Endothelial cell of umbilical vein (primary cell): ENCODE data around the gene USP7. TPM values are rescaled to one million over a fixed set of nuclear protein-coding genes. Genes with fewer than 3 reads are reported as not detected.

ENCODE experiments used
- BruUV-seq: library from RNA; stranded (reverse); fragments of 400-500 nt; replicated peaks from 2 replicates; lab custom pipeline; 2021; lab: Mats Ljungman, UMichigan
- CTCF ChIA-PET: fragments of 300-600, 350-600 bp; sonication (Branson Sonifier 250); formaldehyde crosslinking; loops from one replicate; lab custom pipeline; 2021; ENCODE audit warnings: antibody characterized with exemption, inconsistent platforms; lab: Charles Lee
- POLR2A ChIA-PET: fragments of 300-600, 350-600 bp; sonication (Branson Sonifier 250); formaldehyde crosslinking; loops from one replicate; lab custom pipeline; 2021; ENCODE audit warnings: antibody characterized with exemption, inconsistent platforms; lab: Charles Lee
- DNase-seq: peaks from one replicate; pipeline ENCODE4 v3.0.0-alpha.2; 2011; ENCODE audit warnings: low read depth, low spot score
- FAIRE-seq: peaks from 2 replicates; lab custom pipeline; 2011; peaks lifted over from hg19 to GRCh38; lab: Jason Lieb, UNC
- H2AFZ ChIP-seq: 2 replicates; pipeline ENCODE4 v1.6.0; 2012; ENCODE audit warnings: low read depth, low read length, control low read depth, inconsistent platforms
- H3K27ac ChIP-seq: 2 replicates; pipeline ENCODE4 v1.5.1; 2011; ENCODE audit warnings: low read depth, mild to moderate bottlenecking, control low read depth, low read length, moderate library complexity; ENCODE audit not compliant: insufficient read depth
- H3K27me3 ChIP-seq, 2 experiments: 2 replicates each; pipeline versions ENCODE4 v1.6.0 to v1.6.1; 2011; ENCODE audit warnings: low read length in 2 of 2, mixed read lengths in 1 of 2; ENCODE audit not compliant: control insufficient read depth in 2 of 2, insufficient read depth in 2 of 2
- H3K36me3 ChIP-seq, 2 experiments: 2 replicates in 1 of 2; 3 replicates in 1 of 2; pipeline ENCODE4 v1.5.1; 2011; ENCODE audit warnings: low read length in 2 of 2, mild to moderate bottlenecking in 1 of 2, moderate library complexity in 1 of 2; ENCODE audit not compliant: control insufficient read depth in 2 of 2, insufficient read depth in 2 of 2; ENCODE audit errors: extremely low read depth in 1 of 2
- H3K4me1 ChIP-seq: 3 replicates; pipeline ENCODE4 v1.5.1; 2011; ENCODE audit warnings: mild to moderate bottlenecking, low read length; ENCODE audit not compliant: control insufficient read depth, insufficient read depth; ENCODE audit errors: extremely low read depth
- H3K4me2 ChIP-seq: 2 replicates; pipeline ENCODE4 v1.6.1; 2011; ENCODE audit warnings: low read length, control low read depth, mixed read lengths; ENCODE audit not compliant: insufficient read depth
- H3K4me3 ChIP-seq, 3 experiments: fragments of 200-600 bp in 1 of 3; sonication (generic), shearing (Covaris generic) in 1 of 3; replicated peaks in 1 of 3; 2 replicates each; pipeline ENCODE4 v1.5.1; 2011 to 2016; ENCODE audit warnings: control low read depth in 3 of 3, low read length in 3 of 3, mild to moderate bottlenecking in 2 of 3, inconsistent platforms in 1 of 3, low read depth in 1 of 3, moderate library complexity in 1 of 3; ENCODE audit not compliant: insufficient read depth in 1 of 3
- H3K79me2 ChIP-seq: 2 replicates; pipeline ENCODE4 v1.6.0; 2012; ENCODE audit warnings: low read length, inconsistent platforms; ENCODE audit not compliant: control insufficient read depth, insufficient read depth
- H3K9ac ChIP-seq: replicated peaks from 2 replicates; pipeline ENCODE3; 2011; ENCODE audit warnings: low read length, control low read depth; ENCODE audit not compliant: insufficient read depth; ENCODE audit errors: extremely low read depth
- H3K9me1 ChIP-seq: replicated peaks from 3 replicates; pipeline ENCODE4 v1.6.0; 2011; ENCODE audit warnings: mild to moderate bottlenecking, low read length; ENCODE audit not compliant: control insufficient read depth, insufficient read depth; ENCODE audit errors: extremely low read depth
- H3K9me3 ChIP-seq: replicated peaks from 2 replicates; pipeline ENCODE4 v1.5.1; 2012; ENCODE audit warnings: low read length, inconsistent platforms; ENCODE audit not compliant: control insufficient read depth, insufficient read depth
- H4K20me1 ChIP-seq: replicated peaks from 2 replicates; pipeline ENCODE3; 2011; ENCODE audit warnings: mild to moderate bottlenecking, low read length; ENCODE audit not compliant: control insufficient read depth, insufficient read depth; ENCODE audit errors: extremely low read depth
- CTCF ChIP-seq, 2 donors: IDR thresholded peaks; 1 replicate in 1 of 2; 2 replicates in 1 of 2; pipeline ENCODE4 v1.5.1; 2011; ENCODE audit warnings: low read length in 2 of 2, mild to moderate bottlenecking in 2 of 2, moderate library complexity in 2 of 2, control low read depth in 1 of 2, inconsistent platforms in 1 of 2, low read depth in 1 of 2; ENCODE audit not compliant: insufficient read depth in 1 of 2; ENCODE audit errors: extremely low read depth in 1 of 2
- EZH2 ChIP-seq: IDR thresholded peaks from 2 replicates; pipeline ENCODE4 v1.6.1; 2012; ENCODE audit warnings: borderline replicate concordance, low read depth, mild to moderate bottlenecking, moderate library complexity, low read length, inconsistent platforms; ENCODE audit not compliant: severe bottlenecking
- FOS ChIP-seq: IDR thresholded peaks from 2 replicates; pipeline ENCODE4 v1.6.1; 2011; ENCODE audit warnings: mild to moderate bottlenecking, low read length, moderate library complexity, borderline replicate concordance; ENCODE audit not compliant: insufficient read depth
- GATA2 ChIP-seq: IDR thresholded peaks from 2 replicates; pipeline ENCODE4 v1.7.0; 2011; ENCODE audit warnings: low read depth, mild to moderate bottlenecking, moderate library complexity, mixed read lengths, low read length; ENCODE audit not compliant: insufficient read length, insufficient read depth
- JUN ChIP-seq: IDR thresholded peaks from 2 replicates; pipeline ENCODE4 v1.6.1; 2011; ENCODE audit warnings: borderline replicate concordance, low read depth; ENCODE audit not compliant: insufficient read length, insufficient read depth
- MAX ChIP-seq: IDR thresholded peaks from 2 replicates; pipeline ENCODE4 v1.6.1; 2011; ENCODE audit not compliant: insufficient read depth, insufficient read length
- MYC ChIP-seq: IDR thresholded peaks from one replicate; pipeline ENCODE4 v1.6.1; 2011; ENCODE audit warnings: mild to moderate bottlenecking, low read depth, low read length
- POLR2AphosphoS5 ChIP-seq: IDR thresholded peaks from 2 replicates; pipeline ENCODE4 v1.6.1; 2012; ENCODE audit warnings: low read depth, mild to moderate bottlenecking, control low read depth, low read length, moderate library complexity; ENCODE audit not compliant: insufficient read depth
- dilution Hi-C: fragments of 300-500 bp; cut with MboI; formaldehyde crosslinking; loops from one replicate; pipeline ENCODE4 v1.15.0; 2019; ENCODE audit warnings: low sequenced_read_pairs; ENCODE audit not compliant: extremely low pct_ligation_motif_present
- intact Hi-C: fragments of 100-400 bp; cut with micrococcal nuclease; formaldehyde crosslinking; loops from one replicate; pipeline ENCODE4 v1.10.0; 2022
- polyA plus RNA-seq, 4 experiments: library from polyadenylated mRNA; depleted of rRNA in 3 of 4; stranded (reverse) in 3 of 4; unstranded in 1 of 4; fragments of >200 nt; gene quantifications; 2 replicates each; pipeline versions ENCODE4 v1.2.1 to v1.2.3, GENCODE V29; 2011 to 2012; ENCODE audit warnings: missing spikeins in 1 of 4
- total RNA-seq: library from RNA; stranded (reverse); gene quantifications from 2 replicates; pipeline ENCODE4 v1.2.3, GENCODE V29; 2021

Gene USP7
- total and polyA plus RNA-seq, 2 donors (not counting 3 experiments of a cell fraction or from before 2014, with no cell fraction given): 17.7 to 130 TPM

- H3K79me2 ChIP-seq: peaks cover 7% of the 10 kb centered on the region
- H4K20me1 ChIP-seq: no peaks in the 10 kb centered on the region
- intact Hi-C loops (loop anchor here (5.0 kb wide), 2 partner anchors 185 to 1275 kb away; partner anchors contain the start of genes GRIN2A and HAPSTR1), dilution Hi-C loops (no loop called here)
- H3K27me3 ChIP-seq: no peaks in the 10 kb centered on the region
- peaks cover 47% of the 10 kb centered on the region in 2 experiments for H3K36me3 ChIP-seq
- no peaks in the 10 kb centered on the region for H3K9me3 ChIP-seq
- FAIRE-seq: no peak
- H3K4me1 ChIP-seq: no peaks in the 10 kb centered on the region
- ChIA-PET POLR2A (no interaction called here), CTCF (interaction anchor here (1.6 to 5.5 kb wide), 2 partner anchors 102 to 106 kb away, joined by 3 to 42 read pairs; no protein-coding TSS in a partner anchor)
- no peak for TF ChIP-seq FOS
- TF ChIP-seq MYC: no peak
- TF ChIP-seq JUN: no peak
- TF ChIP-seq CTCF (IDR thresholded peaks at IDR 0.05; ENCODE audit: extremely low read depth in 1 of 2, insufficient read depth in 1 of 2, low read depth in 1 of 2, low read length in 2 of 2): no peak
- no peak for TF ChIP-seq EZH2
- TF ChIP-seq POLR2AphosphoS5: no peak
- TF ChIP-seq GATA2: no peak
- no peak for TF ChIP-seq MAX
- DNase-seq: no peak
- H3K4me2 ChIP-seq: no peak overlapping the region
- no peak overlapping the region for H3K4me3 ChIP-seq
- no peak overlapping the region for H2AFZ ChIP-seq
- no peaks in the 10 kb centered on the region for H3K9me1 ChIP-seq
- H3K9ac ChIP-seq: no peak overlapping the region
- no TSS peak for BruUV-seq
- H3K27ac ChIP-seq: no peak overlapping the region
These were observed 56.6 kb downstream of the USP7 start for GRCh38 chr16:8907096-8907495.
